KOPT-K1 (cell line): Measurements from ENCODE around the gene ADCYAP1R1.

Experiments
- H3K27ac ChIP-seq: fragments of 200-600 bp; sonication (generic); 2 replicates; pipeline ENCODE4 v1.5.1; 2016; ENCODE audit warnings: antibody characterized with exemption, mild to moderate bottlenecking, low read depth, low read length; ENCODE audit not compliant: poor library complexity, severe bottlenecking
- H3K36me3 ChIP-seq: fragments of 200-600 bp; sonication (generic); 2 replicates; pipeline ENCODE4 v1.5.1; 2017; ENCODE audit warnings: antibody characterized with exemption, mild to moderate bottlenecking, low read length, moderate library complexity; ENCODE audit not compliant: insufficient read depth
- H3K9me3 ChIP-seq: fragments of 200-600 bp; sonication (generic); 2 replicates; pipeline ENCODE4 v1.5.1; 2017; ENCODE audit warnings: antibody characterized with exemption, low read length, mild to moderate bottlenecking; ENCODE audit not compliant: insufficient read depth, poor library complexity, severe bottlenecking

Gene ADCYAP1R1

DNA sequence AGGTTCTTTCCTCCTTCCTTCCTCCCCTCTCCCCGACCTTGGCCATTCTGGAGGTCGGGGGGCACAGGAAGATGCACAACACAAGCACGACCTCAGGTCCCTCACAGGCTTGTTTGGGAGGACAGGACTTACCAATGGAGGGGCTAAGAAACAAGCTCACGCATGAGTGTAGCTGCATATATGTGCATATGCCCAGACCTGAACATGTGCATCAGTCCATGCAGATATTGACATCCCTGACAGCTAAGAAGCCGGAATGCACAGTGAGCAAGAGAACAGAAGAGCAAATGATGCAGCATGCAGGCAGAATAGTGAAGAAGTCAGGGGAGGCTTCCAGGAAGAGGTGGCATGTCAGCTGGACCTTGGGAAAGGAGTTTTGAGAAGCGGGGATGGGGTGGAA is 28.7 kb downstream of the ADCYAP1R1 start:
- no peaks in the 10 kb centered on the region for H3K36me3 ChIP-seq
- H3K27ac ChIP-seq = no peak overlapping the region
- H3K9me3 ChIP-seq = no peaks in the 10 kb centered on the region

DNA sequence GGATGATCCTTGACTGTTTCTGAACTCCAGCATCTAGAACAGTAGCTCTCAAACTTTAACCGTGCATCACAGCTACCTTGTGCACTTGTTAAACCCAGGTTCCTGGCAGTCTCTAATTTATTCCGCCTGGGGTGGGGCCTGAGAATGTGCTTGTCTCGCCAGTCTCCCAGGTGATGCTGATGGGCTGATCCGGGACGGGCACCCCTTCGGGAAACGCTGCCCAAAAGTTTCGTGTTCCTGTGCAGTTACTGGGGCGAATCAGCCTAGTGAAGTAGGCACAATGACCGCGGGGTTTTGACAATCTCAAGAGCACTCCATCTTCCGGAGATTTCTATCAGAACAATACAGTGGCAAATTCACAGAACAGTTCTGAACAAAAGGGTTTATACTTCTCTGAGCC is 29.9 kb downstream of the ADCYAP1R1 start:
- H3K9me3 ChIP-seq = no peaks in the 10 kb centered on the region

DNA sequence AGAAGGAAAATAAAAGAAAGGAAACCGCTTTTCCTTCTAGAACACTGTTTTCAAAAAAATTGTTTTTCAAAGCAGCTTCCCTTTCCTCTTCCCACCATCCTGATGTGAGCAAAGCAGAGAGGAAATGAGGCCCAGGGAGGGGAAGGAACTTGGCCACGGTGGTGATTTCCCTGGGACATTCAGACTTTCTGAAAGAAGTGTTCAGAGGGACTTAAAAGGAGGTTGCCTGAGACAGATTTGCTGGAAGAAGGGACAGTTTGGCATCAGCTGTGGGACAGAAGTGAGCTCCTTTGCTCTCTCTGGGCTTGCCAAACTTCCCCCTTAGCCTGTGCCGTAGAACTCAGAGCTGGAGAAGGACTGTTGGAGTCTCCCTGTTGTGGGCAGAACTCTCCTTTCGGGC is 30.3 kb downstream of the ADCYAP1R1 start:
- Histone ChIP-seq H3K36me3 (no peaks in the 10 kb centered on the region), H3K27ac (no peak overlapping the region), H3K9me3 (no peaks in the 10 kb centered on the region)

More for the DNA sequence above, 29.9 kb downstream of the ADCYAP1R1 start:
- no peaks in the 10 kb centered on the region for H3K36me3 ChIP-seq
- H3K27ac ChIP-seq = no peak overlapping the region

DNA sequence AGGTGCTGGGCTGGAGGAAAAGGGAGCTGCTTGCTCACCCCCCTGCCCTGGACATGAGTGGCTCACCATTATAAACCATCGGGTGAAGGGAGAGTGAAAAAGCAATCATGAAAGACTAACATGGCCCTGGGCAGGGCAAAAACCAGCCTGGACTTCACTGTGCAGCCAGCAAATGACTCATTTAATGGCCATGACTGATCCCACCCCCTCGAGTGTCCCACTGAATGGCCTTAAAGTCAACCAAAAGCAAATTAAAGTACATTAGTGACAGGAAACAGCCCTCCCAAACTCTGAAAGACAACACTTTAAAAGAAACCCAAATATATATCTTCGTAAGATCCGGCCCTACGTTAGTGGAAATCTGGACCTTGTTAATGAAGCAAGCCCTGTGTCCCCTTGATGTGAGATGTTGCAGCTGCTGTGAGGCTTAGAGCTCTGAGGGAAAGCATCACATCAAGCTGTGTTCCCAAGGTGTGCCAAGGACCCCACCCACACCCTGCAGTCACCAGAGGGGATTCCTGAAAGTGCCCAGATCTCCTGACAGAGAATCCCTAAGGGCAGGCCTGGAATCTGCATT is 31.2 kb downstream of the ADCYAP1R1 start:
- H3K27ac ChIP-seq = no peak overlapping the region
- no peaks in the 10 kb centered on the region for H3K9me3 ChIP-seq

DNA sequence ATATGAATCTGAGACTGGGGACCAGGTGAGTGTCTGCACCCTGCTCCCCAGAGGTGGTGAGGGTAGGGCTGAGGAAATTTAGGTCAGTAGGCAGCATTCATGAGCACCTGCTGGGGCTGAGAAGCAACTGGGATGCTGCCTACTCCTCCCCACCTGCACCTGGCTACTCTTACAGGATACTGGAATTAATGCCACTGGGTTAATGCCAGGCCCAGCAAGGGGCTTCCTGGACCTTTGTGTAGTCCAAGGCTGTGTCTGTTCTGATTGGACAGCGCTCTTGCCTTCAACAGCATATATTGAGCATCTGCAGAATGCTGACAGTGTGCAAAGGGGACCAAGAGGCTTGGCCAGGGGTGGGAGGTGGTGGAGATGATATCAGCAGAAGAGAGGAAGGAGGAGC is 32.1 kb downstream of the ADCYAP1R1 start:
- Histone ChIP-seq H3K9me3 (no peaks in the 10 kb centered on the region), H3K36me3 (no peaks in the 10 kb centered on the region), H3K27ac (no peak overlapping the region)

More for the DNA sequence above, 31.2 kb downstream of the ADCYAP1R1 start:
- H3K36me3 ChIP-seq = no peaks in the 10 kb centered on the region

DNA sequence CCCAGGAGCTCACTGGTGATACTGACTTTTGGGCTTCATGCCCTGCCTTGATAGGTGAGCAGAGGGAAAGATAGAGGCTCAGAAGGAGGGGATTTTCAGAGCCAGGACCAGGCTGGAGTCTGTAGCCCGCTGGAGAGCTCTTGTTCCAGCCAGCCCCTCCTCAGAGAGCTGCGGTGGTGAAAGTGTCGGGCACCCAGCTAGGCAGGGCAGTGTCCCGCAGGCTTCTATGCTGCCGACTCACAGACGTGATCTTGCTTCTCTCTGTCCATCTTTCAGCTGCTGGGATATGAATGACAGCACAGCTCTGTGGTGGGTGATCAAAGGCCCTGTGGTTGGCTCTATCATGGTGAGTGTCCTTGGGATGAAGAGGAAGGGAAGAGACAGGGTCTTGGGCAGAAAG is 35.2 kb downstream of the ADCYAP1R1 start:
- Histone ChIP-seq H3K27ac (no peak overlapping the region), H3K9me3 (no peaks in the 10 kb centered on the region), H3K36me3 (no peaks in the 10 kb centered on the region)

DNA sequence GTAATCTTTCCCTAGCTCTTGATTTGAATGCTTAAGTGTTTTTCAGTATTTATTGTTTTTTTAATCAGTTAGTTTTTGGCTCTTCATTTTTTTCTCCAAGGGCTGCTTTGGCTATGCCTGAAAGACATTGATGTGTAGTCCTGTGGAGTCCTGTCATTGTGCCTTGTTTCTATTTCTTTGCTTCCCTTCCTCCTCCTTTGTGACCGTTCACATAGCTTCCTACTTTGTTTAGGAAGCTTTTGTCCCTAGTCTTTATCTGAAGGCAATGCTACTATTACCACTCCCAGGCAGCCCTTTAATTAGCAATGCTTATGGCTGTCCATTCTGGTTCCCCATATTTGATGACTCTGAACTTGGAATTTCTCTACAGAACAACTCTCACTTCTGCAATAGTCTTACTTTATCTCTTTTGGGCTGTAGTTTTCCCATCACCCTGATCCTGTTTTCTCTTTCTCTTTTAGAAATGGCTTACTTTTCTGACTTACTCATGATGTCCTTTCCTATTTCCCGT is 39.9 kb downstream of the ADCYAP1R1 start:
- H3K27ac ChIP-seq = no peak overlapping the region
- no peaks in the 10 kb centered on the region for H3K36me3 ChIP-seq
- no peaks in the 10 kb centered on the region for H3K9me3 ChIP-seq

DNA sequence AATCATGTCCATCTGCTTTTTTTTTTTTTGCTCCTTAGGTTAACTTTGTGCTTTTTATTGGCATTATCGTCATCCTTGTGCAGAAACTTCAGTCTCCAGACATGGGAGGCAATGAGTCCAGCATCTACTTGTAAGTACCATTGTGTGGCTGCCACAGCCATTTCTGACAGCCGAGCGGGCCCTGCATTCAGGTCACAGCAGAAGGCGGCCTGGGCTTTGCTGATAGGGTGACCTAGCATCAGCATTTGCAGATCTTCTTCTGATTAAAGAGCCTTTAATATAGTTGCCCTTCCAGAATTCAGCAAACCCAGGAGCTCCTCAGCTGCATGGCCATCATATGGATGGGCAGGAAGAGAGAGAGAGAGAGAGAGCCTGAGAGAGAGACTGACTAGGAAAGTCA is 40.5 kb downstream of the ADCYAP1R1 start:
- Histone ChIP-seq H3K9me3 (no peaks in the 10 kb centered on the region), H3K27ac (no peak overlapping the region), H3K36me3 (no peaks in the 10 kb centered on the region)

DNA sequence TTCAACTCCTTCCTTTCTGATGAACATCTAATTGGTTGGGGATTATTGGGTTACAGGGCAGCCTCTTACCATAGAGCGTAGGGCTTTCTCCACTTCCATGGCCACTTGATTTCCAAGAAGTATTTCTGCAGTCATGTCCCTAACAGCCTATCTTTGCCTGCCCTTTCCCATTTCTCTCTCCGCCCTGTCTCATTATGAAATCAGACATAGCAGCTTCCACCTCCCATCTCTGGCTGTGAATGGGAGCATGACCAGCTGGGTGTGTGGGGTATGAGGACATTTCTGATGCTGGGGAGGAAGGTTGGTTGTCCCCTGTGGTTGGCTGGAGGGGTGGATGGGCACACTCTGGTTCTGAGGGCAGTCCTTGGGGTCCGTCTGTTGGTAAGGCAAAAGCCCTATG is 41.2 kb downstream of the ADCYAP1R1 start:
- H3K36me3 ChIP-seq = no peaks in the 10 kb centered on the region
- H3K9me3 ChIP-seq = no peaks in the 10 kb centered on the region
- no peak overlapping the region for H3K27ac ChIP-seq

DNA sequence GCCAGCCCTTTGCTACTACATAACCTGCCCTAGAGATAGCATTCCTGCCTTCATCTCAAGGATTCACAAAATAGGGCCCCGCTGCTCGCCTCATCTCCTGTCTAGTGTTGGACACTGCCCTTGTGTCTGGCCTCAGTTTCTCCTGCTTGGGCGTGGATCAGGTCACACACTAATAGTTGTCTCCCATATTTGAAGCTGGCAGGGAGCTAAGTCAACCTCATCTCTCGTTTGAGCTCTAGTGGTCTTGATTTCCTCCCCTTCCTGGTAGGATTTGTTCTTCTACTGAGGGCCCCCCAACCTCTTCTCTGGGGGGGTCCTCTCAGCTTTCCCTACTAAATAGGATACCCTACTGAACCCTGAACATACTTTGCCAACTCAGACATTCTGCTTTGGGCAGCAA is 42.2 kb downstream of the ADCYAP1R1 start:
- Histone ChIP-seq H3K9me3 (no peaks in the 10 kb centered on the region), H3K27ac (no peak overlapping the region), H3K36me3 (no peaks in the 10 kb centered on the region)

DNA sequence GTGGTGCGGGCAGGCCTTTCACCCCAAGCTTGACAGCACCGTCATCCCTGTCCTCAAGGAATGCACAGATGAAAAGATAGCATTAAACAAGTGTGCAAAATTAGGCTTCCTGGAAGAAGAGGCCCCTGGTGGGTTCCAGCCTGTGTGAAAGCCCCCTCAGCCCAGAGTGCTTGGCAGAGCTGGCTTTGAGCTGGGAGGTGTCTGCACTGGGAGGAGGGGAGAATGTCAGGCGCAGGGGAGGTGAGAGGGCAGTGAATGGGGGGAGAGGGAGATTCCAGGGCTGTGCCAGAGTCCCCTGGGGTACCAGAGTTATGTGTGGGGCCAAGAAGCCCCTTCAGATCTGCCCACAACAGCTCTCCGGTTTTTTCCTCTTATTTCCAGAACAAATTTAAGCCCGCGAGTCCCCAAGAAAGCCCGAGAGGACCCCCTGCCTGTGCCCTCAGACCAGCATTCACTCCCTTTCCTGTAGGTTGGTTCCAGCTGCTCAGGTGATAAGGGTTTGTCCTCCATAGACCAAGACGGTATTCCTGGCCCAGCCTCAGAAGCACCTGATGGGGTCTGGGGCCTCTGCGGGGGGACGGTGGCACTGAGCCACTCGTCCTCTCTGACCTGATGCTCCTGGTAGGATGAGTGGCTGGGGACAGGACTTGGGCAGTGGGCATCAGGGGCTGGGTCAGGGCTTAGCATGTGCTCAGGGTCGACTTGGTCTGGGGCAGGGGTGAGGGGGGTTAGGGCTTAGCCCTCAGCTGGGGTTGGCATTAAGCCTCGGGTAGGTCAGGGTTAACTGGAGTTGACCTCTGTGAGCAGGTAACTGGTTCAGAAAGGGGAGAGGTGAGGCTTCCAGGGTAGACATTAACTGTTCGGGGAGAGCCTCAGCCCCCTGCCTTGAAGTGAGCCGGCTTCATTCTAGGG is 43.4 kb downstream of the ADCYAP1R1 start:
- Histone ChIP-seq H3K9me3 (no peaks in the 10 kb centered on the region), H3K36me3 (no peaks in the 10 kb centered on the region), H3K27ac (no peak overlapping the region)

DNA sequence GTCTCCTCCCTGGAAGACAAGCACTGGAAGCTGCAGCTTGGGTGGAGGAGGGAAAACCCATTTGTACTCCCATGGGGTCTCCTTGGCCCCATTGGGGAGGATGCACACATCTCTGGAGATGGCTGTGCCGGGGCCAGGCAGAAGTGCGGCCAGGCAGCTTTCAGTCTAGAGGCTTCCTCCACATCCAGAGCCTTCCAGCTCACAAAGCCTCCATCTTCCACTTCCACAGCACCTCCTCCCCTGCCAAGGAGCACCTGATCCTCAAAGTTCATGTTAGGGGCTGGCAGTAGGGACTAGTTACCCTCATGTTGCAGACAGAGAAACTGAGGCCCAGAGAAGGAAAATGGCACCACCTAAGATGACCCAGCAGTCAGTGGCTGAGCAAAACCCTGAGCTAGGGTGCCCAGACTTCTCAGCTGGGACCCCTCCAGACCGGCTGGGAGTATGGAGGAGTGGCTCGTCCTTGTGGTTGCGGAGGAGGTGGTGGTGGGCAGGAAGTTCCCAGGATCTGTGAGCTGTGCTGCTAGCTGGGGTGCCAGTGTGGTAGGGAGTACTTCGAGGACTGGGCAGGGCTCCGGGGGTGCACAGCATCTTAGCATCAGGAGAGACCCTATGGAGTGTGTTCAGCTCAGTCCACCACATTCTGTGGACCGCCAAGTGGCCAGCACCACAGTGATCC is 44.2 kb downstream of the ADCYAP1R1 start:
- no peaks in the 10 kb centered on the region for H3K9me3 ChIP-seq
- H3K27ac ChIP-seq = no peak overlapping the region
- H3K36me3 ChIP-seq = no peaks in the 10 kb centered on the region

DNA sequence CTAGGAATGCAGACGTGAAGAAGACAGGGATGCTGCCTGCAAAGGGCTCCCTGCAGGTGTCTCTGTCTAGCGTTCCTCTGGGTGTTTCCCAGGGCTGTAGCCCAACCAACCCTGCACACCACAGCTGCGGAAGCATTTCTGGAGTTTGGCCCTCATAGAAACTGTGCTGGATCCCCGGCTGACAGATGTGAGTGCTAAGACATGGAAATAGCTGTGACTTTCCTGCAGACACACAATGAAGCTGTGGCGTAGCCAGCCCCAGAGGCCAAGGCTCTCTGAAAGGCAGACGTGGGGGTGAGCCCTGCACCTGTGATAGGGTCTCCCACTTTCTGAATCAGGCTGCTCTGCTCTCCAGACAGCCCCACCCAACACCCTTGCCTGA is 44.8 kb downstream of the ADCYAP1R1 start:
- H3K9me3 ChIP-seq = no peaks in the 10 kb centered on the region
- no peaks in the 10 kb centered on the region for H3K36me3 ChIP-seq
- H3K27ac ChIP-seq = no peak overlapping the region

DNA sequence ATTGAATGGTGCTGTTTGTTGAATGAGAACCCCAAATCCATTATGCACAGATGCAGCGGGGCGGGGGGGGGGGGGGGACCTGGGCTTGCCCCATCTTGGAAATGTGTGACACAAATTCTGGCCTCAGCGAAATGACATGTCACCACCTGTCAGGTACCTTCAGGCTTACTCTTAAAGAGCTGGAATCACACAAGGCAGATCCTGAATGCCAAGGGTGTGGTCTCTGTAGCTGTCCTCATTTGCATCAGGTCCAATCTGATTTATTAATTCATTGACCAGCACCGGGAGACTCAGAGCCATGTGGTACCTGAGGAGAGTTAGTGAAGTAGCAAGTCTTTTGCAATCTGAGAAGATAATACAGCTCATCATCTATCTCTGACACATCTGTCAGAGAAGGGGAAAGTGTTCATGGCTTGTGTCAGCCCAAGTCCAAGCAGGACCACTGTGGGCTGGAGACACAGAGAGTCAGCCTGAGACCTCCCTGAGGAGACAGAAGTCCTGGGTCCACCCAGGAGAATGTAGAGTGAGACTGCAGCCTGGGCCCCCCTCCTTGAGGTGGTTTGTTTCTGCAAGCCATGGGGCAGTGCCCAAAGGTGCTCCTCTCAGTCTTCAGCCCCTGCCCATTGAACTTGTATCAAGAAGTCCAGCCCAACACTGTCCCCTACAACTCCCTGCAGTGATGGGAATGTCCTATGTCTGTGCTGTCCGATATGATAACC is 46.7 kb downstream of the ADCYAP1R1 start:
- Histone ChIP-seq H3K9me3 (no peaks in the 10 kb centered on the region), H3K36me3 (no peaks in the 10 kb centered on the region), H3K27ac (no peak overlapping the region)
